K562 (cell line): ENCODE measurements around the gene DHDDS. TPM values are rescaled to one million over a fixed set of nuclear protein-coding genes. Genes with fewer than 3 reads are reported as not detected.

Experiments used
- ATAC-seq: fragments of 200-7000 bp; cut with Tn5 transposase; 3 replicates; pipeline ENCODE4 v1.9.1; 2020; ENCODE audit warnings: moderate library complexity
- BruUV-seq: library from RNA; stranded (reverse); fragments of 400-500 nt; replicated peaks from 2 replicates; lab custom pipeline; 2021; lab: Mats Ljungman, UMichigan
- CTCF ChIA-PET: fragments of 300-600 bp; formaldehyde crosslinking; extraction: SDS; loops from one replicate; lab custom pipeline; 2021; ENCODE audit warnings: low intra/inter-chr PET ratio; lab: Yijun Ruan, JAX
- POLR2A ChIA-PET: fragments of 300-600, 350-650 bp; sonication (Branson Sonifier 250); formaldehyde crosslinking; extraction: SDS; loops from one replicate; lab custom pipeline; 2021; ENCODE audit warnings: antibody characterized with exemption, inconsistent platforms; lab: Yijun Ruan, JAX
- DNase-seq, 4 experiments: peaks; one replicate each; pipeline versions ENCODE4 v3.0.0 to v3.0.0-alpha.2; 2011 to 2018; ENCODE audit warnings: low spot score in 3 of 4, mixed read lengths in 3 of 4; ENCODE audit errors: extremely low read depth in 1 of 4
- FAIRE-seq: peaks from 2 replicates; lab custom pipeline; 2011; peaks lifted over from hg19 to GRCh38; lab: Jason Lieb, UNC
- H2AFZ ChIP-seq: 2 replicates; pipeline ENCODE4 v1.6.0; 2011; ENCODE audit warnings: low read depth, low read length, control low read depth, inconsistent platforms
- H3K27ac ChIP-seq: fragments of 200-600 bp; 3 replicates; pipeline ENCODE4 v1.8.0; 2011; ENCODE audit warnings: low read depth, mild to moderate bottlenecking, control low read depth, inconsistent platforms, low read length, moderate library complexity, mixed read lengths; ENCODE audit errors: extremely low read depth
- H3K27me3 ChIP-seq, 2 experiments: fragments of 300-600 bp in 1 of 2; 2 replicates in 1 of 2; 3 replicates in 1 of 2; pipeline versions ENCODE4 v1.6.0 to v1.8.0; 2011; ENCODE audit warnings: inconsistent platforms in 2 of 2, low read length in 2 of 2, mild to moderate bottlenecking in 1 of 2, mixed read lengths in 1 of 2, moderate library complexity in 1 of 2; ENCODE audit not compliant: control insufficient read depth in 2 of 2, insufficient read depth in 2 of 2
- H3K36me3 ChIP-seq: fragments of 300-600 bp; 3 replicates; pipeline ENCODE4 v1.8.0; 2011; ENCODE audit warnings: mild to moderate bottlenecking, low read length, inconsistent platforms; ENCODE audit not compliant: control insufficient read depth, insufficient read depth
- H3K4me1 ChIP-seq, 2 experiments: fragments of 200-600 bp in 1 of 2; replicated peaks in 1 of 2; 2 replicates in 1 of 2; 3 replicates in 1 of 2; pipeline versions ENCODE4 v1.5.1 to v1.8.0; 2011; ENCODE audit warnings: inconsistent platforms in 2 of 2, low read length in 2 of 2, mild to moderate bottlenecking in 1 of 2, mixed read lengths in 1 of 2, moderate library complexity in 1 of 2; ENCODE audit not compliant: control insufficient read depth in 2 of 2, insufficient read depth in 2 of 2
- H3K4me2 ChIP-seq: 2 replicates; pipeline ENCODE4 v1.6.1; 2011; ENCODE audit warnings: low read length, control low read depth, inconsistent platforms, mixed read lengths; ENCODE audit not compliant: insufficient read depth
- H3K4me3 ChIP-seq: fragments of 200-600 bp; sonication (generic), shearing (Covaris generic); 2 replicates; pipeline ENCODE4 v1.5.1; 2016; ENCODE audit warnings: control low read depth, inconsistent platforms
- H3K79me2 ChIP-seq: fragments of 200-600 bp; 3 replicates; pipeline ENCODE4 v1.8.0; 2011; ENCODE audit warnings: low read length, inconsistent platforms; ENCODE audit not compliant: control insufficient read depth, insufficient read depth
- H3K9ac ChIP-seq, 2 experiments: 2 replicates each; pipeline versions ENCODE4 v1.6.0 to v1.6.1; 2011; ENCODE audit warnings: low read depth in 2 of 2, low read length in 2 of 2, control low read depth in 1 of 2, inconsistent platforms in 1 of 2, mild to moderate bottlenecking in 1 of 2, mixed read lengths in 1 of 2; ENCODE audit not compliant: insufficient read depth in 1 of 2
- H3K9me1 ChIP-seq: one replicate; pipeline ENCODE4 v1.6.0; 2011; ENCODE audit warnings: inconsistent platforms, mild to moderate bottlenecking, low read length, moderate library complexity; ENCODE audit not compliant: control insufficient read depth, insufficient read depth
- H3K9me3 ChIP-seq: replicated peaks from 2 replicates; pipeline ENCODE4 v1.5.1; 2011; ENCODE audit warnings: low read depth, low read length, inconsistent platforms; ENCODE audit not compliant: control insufficient read depth, insufficient read depth
- H4K20me1 ChIP-seq: replicated peaks from 2 replicates; pipeline ENCODE4 v1.6.1; 2011; ENCODE audit warnings: low read length, inconsistent platforms, mixed read lengths; ENCODE audit not compliant: control insufficient read depth, insufficient read depth
- BRF1 ChIP-seq: IDR thresholded peaks from 3 replicates; pipeline ENCODE4 v1.6.1; 2011; ENCODE audit warnings: borderline replicate concordance, mild to moderate bottlenecking; ENCODE audit not compliant: insufficient read length; ENCODE audit errors: extremely low read depth
- CAMTA2 ChIP-seq: fragments of 250-450 bp; sonication (Bioruptor Pico); conservative IDR thresholded peaks from 2 replicates; pipeline ENCODE4 v1.5.1; 2022
- FOXJ3 ChIP-seq: sonication (generic); formaldehyde crosslinking; IDR thresholded peaks from 2 replicates; pipeline ENCODE4 v1.4.0; 2020; ENCODE audit warnings: mild to moderate bottlenecking, missing genetic modification reagents
- HDAC1 ChIP-seq, 2 experiments: fragments of 450-650 bp; IDR thresholded peaks; 2 replicates each; pipeline ENCODE4 v1.6.1; 2016 to 2017; ENCODE audit warnings: inconsistent platforms in 1 of 2, mild to moderate bottlenecking in 1 of 2, moderate library complexity in 1 of 2
- NFXL1 ChIP-seq: fragments of 450-650 bp; formaldehyde crosslinking; IDR thresholded peaks from 2 replicates; pipeline ENCODE4 v1.4.0; 2021; ENCODE audit warnings: mild to moderate bottlenecking
- SAFB2 ChIP-seq: fragments of 200-400 bp; formaldehyde crosslinking; IDR thresholded peaks from 2 replicates; pipeline ENCODE4 v1.6.1; 2018; ENCODE audit warnings: borderline replicate concordance, low read length, low read depth, moderate library complexity; ENCODE audit not compliant: severe bottlenecking
- SOX6 ChIP-seq: fragments of 450-650 bp; IDR thresholded peaks from 2 replicates; pipeline ENCODE4 v1.6.1; 2014; ENCODE audit warnings: mild to moderate bottlenecking
- SRSF9 ChIP-seq: fragments of 200-400 bp; formaldehyde crosslinking; IDR thresholded peaks from 2 replicates; pipeline ENCODE4 v1.6.1; 2017; ENCODE audit warnings: low read depth, low read length, borderline replicate concordance
- ZBTB1 ChIP-seq: sonication (generic); formaldehyde crosslinking; IDR thresholded peaks from 2 replicates; pipeline ENCODE4 v1.8.1; 2023; ENCODE audit warnings: missing genetic modification reagents, low read depth, mild to moderate bottlenecking, borderline replicate concordance
- ZNF639 ChIP-seq, 2 experiments: fragments of 200-800 bp in 1 of 2; sonication (Bioruptor generic) in 1 of 2; sonication (generic) in 1 of 2; formaldehyde crosslinking in 1 of 2; IDR thresholded peaks in 1 of 2; conservative IDR thresholded peaks in 1 of 2; 2 replicates each; pipeline versions ENCODE4 v1.5.0 to v1.6.1; 2016 to 2020; ENCODE audit warnings: missing compliant biosample characterization in 1 of 2, missing genetic modification characterization in 1 of 2, missing genetic modification reagents in 1 of 2
- ZNF76 ChIP-seq: fragments of 250-450 bp; sonication (Bioruptor Pico); IDR thresholded peaks from 2 replicates; pipeline ENCODE4 v1.4.0; 2020; ENCODE audit warnings: mild to moderate bottlenecking, moderate library complexity, borderline replicate concordance
- ZZZ3 ChIP-seq: fragments of 450-650 bp; IDR thresholded peaks from 2 replicates; pipeline ENCODE4 v1.6.1; 2016; ENCODE audit warnings: antibody characterized with exemption, mild to moderate bottlenecking, moderate library complexity
- WGBS: fragments of 100-300 bp; shearing (Covaris generic); methylation state at CpG from one replicate; pipeline ENCODE4 v1.1.6; 2016; ENCODE audit warnings: low coverage, mixed read lengths; ENCODE audit not compliant: insufficient coverage; ENCODE audit errors: missing lambda C conversion rate; 5-methylcytosine and 5-hydroxymethylcytosine counted together
- in situ Hi-C: fragments of 300-500 bp; cut with MboI; formaldehyde crosslinking; loops from 4 replicates; pipeline ENCODE4 v1.15.0; 2018; ENCODE audit warnings: inconsistent platforms, mixed read lengths
- intact Hi-C: fragments of 100-400 bp; cut with micrococcal nuclease; formaldehyde crosslinking; loops from 2 replicates; pipeline ENCODE4 v1.14.2; 2022
- polyA plus RNA-seq, 8 experiments: library from polyadenylated mRNA; depleted of rRNA in 4 of 8; stranded (reverse) in 5 of 8; unstranded in 3 of 8; fragments of >200 nt; fragmentation: Nextera tagmentation in 2 of 8; fragmentation: Illumina TruSeq in 1 of 8; extraction: Ambion mirVana in 2 of 8; extraction: Trizol in 1 of 8; gene quantifications; 2 replicates each; pipeline versions ENCODE4 v1.2.1 to v1.2.3, GENCODE V29; 2011 to 2014; ENCODE audit warnings: inconsistent platforms in 1 of 8, missing spikeins in 1 of 8
- total RNA-seq, 7 experiments: library from RNA; depleted of rRNA in 6 of 7; stranded (reverse); fragments of >200 nt in 6 of 7; fragmentation: Illumina TruSeq in 2 of 7; extraction: Trizol in 2 of 7; gene quantifications; 2 replicates each; pipeline versions ENCODE4 v1.2.1 to v1.2.3, GENCODE V29; 2011 to 2021; ENCODE audit warnings: low replicate concordance in 1 of 7
- TF ChIP-seq, protein P1 (sequence below): sonication (generic); formaldehyde crosslinking; IDR thresholded peaks from 2 replicates; pipeline ENCODE4 v1.8.0; 2022; ENCODE audit warnings: mild to moderate bottlenecking, missing genetic modification reagents
- TF ChIP-seq, protein P2 (sequence below): sonication (generic); formaldehyde crosslinking; IDR thresholded peaks from 2 replicates; pipeline ENCODE4 v1.8.0; 2022; ENCODE audit warnings: mild to moderate bottlenecking, missing genetic modification reagents

DHDDS gene
- total and polyA plus RNA-seq, 9 of the 15 experiments (the other 6 are each of a cell fraction or from before 2014, with no cell fraction given) = 33.3 to 55.0 (median 44.3) TPM

GRCh38 chr1:26496861-26497260 lies 64.7 kb downstream of the DHDDS start:
- Histone ChIP-seq H4K20me1 (no peaks in the 10 kb centered on the region), H2AFZ (no peak overlapping the region), H3K4me1 (peaks cover 7 to 31% of the 10 kb centered on the region in 2 experiments; a peak in 4 of 5 replicates), H3K79me2 (peaks cover 18% of the 10 kb centered on the region), H3K27me3 (no peaks in the 10 kb centered on the region), H3K4me2 (no peak overlapping the region), H3K9me3 (no peaks in the 10 kb centered on the region), H3K9me1 (no peaks in the 10 kb centered on the region), H3K9ac (peak overlapping the region in 1 of 2 experiments; percentile 46; a peak in 2 of 4 replicates), H3K27ac (no peak overlapping the region), H3K4me3 (no peak overlapping the region), H3K36me3 (no peaks in the 10 kb centered on the region)
- no peak for FAIRE-seq
- intact Hi-C loops (no loop called here), in situ Hi-C loops (no loop called here)
- no peak for DNase-seq
- POLR2A ChIA-PET = interaction anchor here (0.6 to 1.5 kb wide), 3 partner anchors 10 to 358 kb away, joined by 3 to 8 read pairs (median 3); no protein-coding TSS in a partner anchor
- BruUV-seq = no TSS peak
- ATAC-seq = no peak
- 57% methylated on average over 4 of the region's 4 CpGs for WGBS
- CTCF ChIA-PET = no interaction called here
- TF ChIP-seq ZNF76 (CRISPR knock-in tag) (no peak), BRF1 (no peak), NFXL1 (no peak), SRSF9 (no peak), SAFB2 (no peak), CAMTA2 (CRISPR knock-in tag) (no peak), ZZZ3 (no peak), FOXJ3 (CRISPR knock-in tag) (no peak), HDAC1 (IDR thresholded peaks at IDR 0.05) (no peak), SOX6 (no peak), ZBTB1 (CRISPR knock-in tag) (no peak), ZNF639 (CRISPR knock-in tag; conservative IDR thresholded peaks at IDR 0.05 in 1 of 2, IDR thresholded peaks at IDR 0.05 in 1 of 2) (no peak)
- TF ChIP-seq, protein P1, sequence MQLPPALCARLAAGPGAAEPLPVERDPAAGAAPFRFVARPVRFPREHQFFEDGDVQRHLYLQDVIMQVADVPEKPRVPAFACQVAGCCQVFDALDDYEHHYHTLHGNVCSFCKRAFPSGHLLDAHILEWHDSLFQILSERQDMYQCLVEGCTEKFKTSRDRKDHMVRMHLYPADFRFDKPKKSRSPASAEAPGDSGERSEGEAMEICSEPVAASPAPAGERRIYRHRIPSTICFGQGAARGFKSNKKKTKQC (CRISPR knock-in tag) = no peak
- TF ChIP-seq, protein P2, sequence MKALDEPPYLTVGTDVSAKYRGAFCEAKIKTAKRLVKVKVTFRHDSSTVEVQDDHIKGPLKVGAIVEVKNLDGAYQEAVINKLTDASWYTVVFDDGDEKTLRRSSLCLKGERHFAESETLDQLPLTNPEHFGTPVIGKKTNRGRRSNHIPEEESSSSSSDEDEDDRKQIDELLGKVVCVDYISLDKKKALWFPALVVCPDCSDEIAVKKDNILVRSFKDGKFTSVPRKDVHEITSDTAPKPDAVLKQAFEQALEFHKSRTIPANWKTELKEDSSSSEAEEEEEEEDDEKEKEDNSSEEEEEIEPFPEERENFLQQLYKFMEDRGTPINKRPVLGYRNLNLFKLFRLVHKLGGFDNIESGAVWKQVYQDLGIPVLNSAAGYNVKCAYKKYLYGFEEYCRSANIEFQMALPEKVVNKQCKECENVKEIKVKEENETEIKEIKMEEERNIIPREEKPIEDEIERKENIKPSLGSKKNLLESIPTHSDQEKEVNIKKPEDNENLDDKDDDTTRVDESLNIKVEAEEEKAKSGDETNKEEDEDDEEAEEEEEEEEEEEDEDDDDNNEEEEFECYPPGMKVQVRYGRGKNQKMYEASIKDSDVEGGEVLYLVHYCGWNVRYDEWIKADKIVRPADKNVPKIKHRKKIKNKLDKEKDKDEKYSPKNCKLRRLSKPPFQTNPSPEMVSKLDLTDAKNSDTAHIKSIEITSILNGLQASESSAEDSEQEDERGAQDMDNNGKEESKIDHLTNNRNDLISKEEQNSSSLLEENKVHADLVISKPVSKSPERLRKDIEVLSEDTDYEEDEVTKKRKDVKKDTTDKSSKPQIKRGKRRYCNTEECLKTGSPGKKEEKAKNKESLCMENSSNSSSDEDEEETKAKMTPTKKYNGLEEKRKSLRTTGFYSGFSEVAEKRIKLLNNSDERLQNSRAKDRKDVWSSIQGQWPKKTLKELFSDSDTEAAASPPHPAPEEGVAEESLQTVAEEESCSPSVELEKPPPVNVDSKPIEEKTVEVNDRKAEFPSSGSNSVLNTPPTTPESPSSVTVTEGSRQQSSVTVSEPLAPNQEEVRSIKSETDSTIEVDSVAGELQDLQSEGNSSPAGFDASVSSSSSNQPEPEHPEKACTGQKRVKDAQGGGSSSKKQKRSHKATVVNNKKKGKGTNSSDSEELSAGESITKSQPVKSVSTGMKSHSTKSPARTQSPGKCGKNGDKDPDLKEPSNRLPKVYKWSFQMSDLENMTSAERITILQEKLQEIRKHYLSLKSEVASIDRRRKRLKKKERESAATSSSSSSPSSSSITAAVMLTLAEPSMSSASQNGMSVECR (CRISPR knock-in tag) = no peak
